Smooth muscle cell (in vitro differentiated cells): ENCODE data around the gene DNAJC22. TPM values are rescaled to one million over a fixed set of nuclear protein-coding genes. Genes with fewer than 3 reads are reported as not detected.

Experiments used
- DNase-seq: peaks from one replicate; lab custom pipeline; 2025; ENCODE audit not compliant: unreplicated experiment; lab: John Stamatoyannopoulos, UW
- H2AFZ ChIP-seq: fragments of 200-600 bp; sonication (generic); 2 replicates; pipeline ENCODE4 v1.6.0; 2016; ENCODE audit warnings: antibody characterized with exemption, low read depth, mild to moderate bottlenecking
- H3F3A ChIP-seq: fragments of 200-600 bp; sonication (generic); 2 replicates; pipeline ENCODE4 v1.6.0; 2017; ENCODE audit warnings: antibody characterized with exemption, low read depth
- H3K27ac ChIP-seq: fragments of 200-600 bp; sonication (generic); 2 replicates; pipeline ENCODE4 v1.5.1; 2016; ENCODE audit warnings: low read depth, mild to moderate bottlenecking
- H3K27me3 ChIP-seq: fragments of 200-600 bp; sonication (generic); 2 replicates; pipeline ENCODE4 v1.6.1; 2016; ENCODE audit warnings: low read depth, mild to moderate bottlenecking
- H3K36me3 ChIP-seq: fragments of 200-600 bp; sonication (generic); 2 replicates; pipeline ENCODE4 v1.5.1; 2016; ENCODE audit warnings: low read depth
- H3K4me1 ChIP-seq: fragments of 200-600 bp; sonication (generic); 2 replicates; pipeline ENCODE4 v1.5.1; 2016; ENCODE audit warnings: low read depth
- H3K4me2 ChIP-seq: fragments of 200-600 bp; sonication (generic); 2 replicates; pipeline ENCODE4 v1.6.0; 2016; ENCODE audit warnings: mild to moderate bottlenecking
- H3K4me3 ChIP-seq: fragments of 200-600 bp; sonication (generic); 2 replicates; pipeline ENCODE4 v1.5.1; 2016; ENCODE audit warnings: mild to moderate bottlenecking
- H3K79me2 ChIP-seq: fragments of 200-600 bp; sonication (generic); 2 replicates; pipeline ENCODE4 v1.6.0; 2016; ENCODE audit warnings: low read depth, mild to moderate bottlenecking
- H3K9ac ChIP-seq: fragments of 200-600 bp; sonication (generic); 2 replicates; pipeline ENCODE4 v1.6.0; 2016; ENCODE audit warnings: low read depth
- H3K9me3 ChIP-seq: fragments of 200-600 bp; sonication (generic); replicated peaks from 2 replicates; pipeline ENCODE4 v1.5.1; 2016; ENCODE audit warnings: low read depth
- H4K20me1 ChIP-seq: fragments of 200-600 bp; sonication (generic); 2 replicates; pipeline ENCODE4 v1.6.0; 2016; ENCODE audit warnings: low read depth
- CTCF ChIP-seq: fragments of 200-600 bp; sonication (generic); IDR thresholded peaks from 2 replicates; pipeline ENCODE4 v1.5.1; 2017; ENCODE audit warnings: borderline replicate concordance, mild to moderate bottlenecking, antibody characterized with exemption; ENCODE audit not compliant: insufficient read depth, poor library complexity, severe bottlenecking
- WGBS: methylation state at CpG from one replicate; pipeline ENCODE4 v1.1.7; 2016; ENCODE audit warnings: low lambda C conversion rate; 5-methylcytosine and 5-hydroxymethylcytosine counted together
- polyA plus RNA-seq: library from polyadenylated mRNA; unstranded; fragments of >200 nt; fragmentation: Nextera tagmentation; extraction: Ambion mirVana; gene quantifications from 2 replicates; pipeline ENCODE4 v1.2.1, GENCODE V29; 2016
- total RNA-seq: library from RNA; depleted of rRNA; stranded (reverse); fragments of >200 nt; gene quantifications from 2 replicates; pipeline ENCODE4 v1.2.3, GENCODE V29; 2014

DNAJC22 gene
- total and polyA plus RNA-seq, 2 experiments from 2014 or later, result 0.09 to 2.4 TPM

DNA sequence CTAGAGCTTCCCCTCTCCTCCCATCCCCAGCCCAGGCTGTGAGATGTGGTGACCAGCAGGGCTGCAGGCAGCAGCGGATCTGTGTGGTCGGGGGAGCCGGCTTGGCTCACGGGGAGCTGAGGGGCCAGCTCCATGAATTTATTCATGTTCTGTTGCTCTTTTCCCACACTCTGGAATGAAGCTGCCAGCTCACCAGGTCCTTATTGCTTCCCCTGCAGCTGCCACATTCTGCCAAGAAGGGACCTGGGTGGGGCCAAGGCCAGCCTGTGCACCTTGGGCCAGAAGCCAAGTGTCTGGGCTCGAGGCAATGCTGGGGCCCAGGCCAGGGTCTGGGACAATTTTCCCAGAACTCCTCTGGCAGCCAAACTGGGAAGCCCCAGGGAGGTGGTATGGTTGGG lies 7.2 kb upstream of the DNAJC22 start:
- H3K4me1 ChIP-seq, result peaks cover 21% of the 10 kb centered on the region
- WGBS, result 44% methylated on average over 5 of the region's 5 CpGs
- no peak overlapping the region for H3K27ac ChIP-seq
- H3K4me3 ChIP-seq, result no peak overlapping the region
- H3K27me3 ChIP-seq, result peaks cover 100% of the 10 kb centered on the region
- H2AFZ ChIP-seq, result no peak overlapping the region
- no peak overlapping the region for H3K4me2 ChIP-seq
- no peak overlapping the region for H3K9ac ChIP-seq
- H3K9me3 ChIP-seq, result no peaks in the 10 kb centered on the region
- no peaks in the 10 kb centered on the region for H3F3A ChIP-seq
- TF ChIP-seq CTCF, result no peak
- no peaks in the 10 kb centered on the region for H3K79me2 ChIP-seq
- H4K20me1 ChIP-seq, result no peaks in the 10 kb centered on the region
- no peak for DNase-seq
- no peaks in the 10 kb centered on the region for H3K36me3 ChIP-seq

DNA sequence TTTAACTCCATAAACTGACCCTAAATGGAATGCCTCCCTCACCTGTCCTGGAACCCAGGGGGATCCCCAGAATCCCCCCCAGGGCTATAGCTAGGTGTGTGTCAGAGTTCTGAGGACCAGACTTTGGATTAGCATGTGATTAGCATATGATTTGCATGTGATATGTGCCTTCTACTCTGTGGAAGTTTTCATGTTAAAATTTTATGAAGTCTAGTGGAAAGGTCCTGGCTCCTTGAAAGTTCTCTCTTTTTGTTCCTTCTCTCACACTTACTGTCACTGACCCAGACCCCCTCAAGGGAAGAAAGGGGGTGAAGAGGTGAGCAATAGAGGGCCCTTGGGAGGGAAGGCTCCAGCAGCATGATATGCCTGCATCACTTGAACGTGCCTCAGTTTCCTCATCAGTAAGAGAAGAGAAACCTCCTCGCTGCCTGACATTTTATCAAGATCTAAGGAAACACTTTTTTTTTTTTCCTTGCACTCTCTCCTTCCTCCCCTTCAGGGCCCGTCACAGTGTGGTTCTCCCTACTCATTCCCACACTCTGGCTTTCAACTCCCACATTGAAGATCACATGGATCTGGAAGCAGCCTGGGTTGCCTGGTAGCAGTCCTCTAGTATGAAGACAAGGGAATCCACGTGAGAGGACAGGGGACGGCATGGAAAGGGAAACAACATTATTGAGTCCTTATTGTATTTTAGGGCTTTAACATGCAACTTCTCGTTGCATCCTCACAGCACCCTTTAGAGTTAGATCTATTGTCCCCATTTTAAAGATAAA lies 6.4 kb upstream of the DNAJC22 start:
- H3K27ac ChIP-seq, result no peak overlapping the region
- WGBS, result 50% methylated on average over 6 of the region's 6 CpGs
- H3F3A ChIP-seq, result no peaks in the 10 kb centered on the region
- H4K20me1 ChIP-seq, result no peaks in the 10 kb centered on the region
- H3K9ac ChIP-seq, result no peak overlapping the region
- H2AFZ ChIP-seq, result no peak overlapping the region
- no peaks in the 10 kb centered on the region for H3K36me3 ChIP-seq
- no peak for DNase-seq
- peaks cover 21% of the 10 kb centered on the region for H3K4me1 ChIP-seq
- H3K79me2 ChIP-seq, result no peaks in the 10 kb centered on the region
- peaks cover 100% of the 10 kb centered on the region for H3K27me3 ChIP-seq
- H3K4me2 ChIP-seq, result no peak overlapping the region
- H3K9me3 ChIP-seq, result no peaks in the 10 kb centered on the region
- H3K4me3 ChIP-seq, result no peak overlapping the region
- TF ChIP-seq CTCF, result no peak

DNA sequence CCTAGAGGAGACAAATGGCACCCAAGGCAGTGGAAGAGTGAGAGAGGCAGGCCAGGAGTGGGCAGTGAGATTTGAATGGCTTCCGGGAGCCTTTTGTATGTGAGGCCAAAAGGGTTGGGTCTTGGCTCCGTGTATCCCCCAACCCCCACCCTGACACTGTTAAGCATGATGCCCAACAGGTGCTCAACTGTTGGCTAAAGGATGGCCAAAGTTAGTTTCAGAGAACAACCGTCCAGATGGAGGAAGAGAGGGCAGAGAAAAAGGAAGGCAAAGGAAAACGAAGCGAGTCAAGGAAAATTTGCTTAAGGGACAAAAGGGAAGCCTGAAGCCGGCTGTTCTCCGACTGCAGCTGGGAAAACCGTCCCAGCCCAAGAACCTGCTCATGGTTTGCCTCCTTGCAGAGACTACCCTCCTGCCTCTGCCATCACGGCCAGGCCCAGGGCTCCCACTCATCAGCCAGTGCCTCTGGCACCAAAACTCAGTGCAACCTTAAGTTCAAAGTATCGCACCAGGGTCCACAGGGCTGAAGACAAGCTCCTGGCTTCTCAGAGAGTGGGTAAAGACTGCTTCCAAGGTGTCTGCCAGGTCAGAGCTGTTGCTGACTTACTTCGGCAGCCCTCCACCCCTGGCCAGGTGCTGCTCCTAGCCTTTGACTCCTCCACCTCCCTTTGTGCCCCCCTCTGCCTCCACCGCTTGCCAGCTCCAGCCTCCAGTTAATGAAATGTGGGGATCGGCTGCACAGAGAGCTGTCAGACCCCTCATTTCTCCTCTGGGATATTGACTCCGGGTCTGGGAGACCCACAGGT lies 5.5 kb upstream of the DNAJC22 start:
- Histone ChIP-seq H3K4me3 (no peak overlapping the region), H2AFZ (no peak overlapping the region), H3K9me3 (no peaks in the 10 kb centered on the region), H3K4me1 (peaks cover 29% of the 10 kb centered on the region), H3K79me2 (no peaks in the 10 kb centered on the region), H4K20me1 (no peaks in the 10 kb centered on the region), H3K27ac (no peak overlapping the region), H3F3A (no peaks in the 10 kb centered on the region), H3K36me3 (no peaks in the 10 kb centered on the region), H3K27me3 (peaks cover 100% of the 10 kb centered on the region), H3K9ac (no peak overlapping the region), H3K4me2 (no peak overlapping the region)
- peak; percentile 2 for TF ChIP-seq CTCF
- 23% methylated on average over 14 of the region's 14 CpGs for WGBS
- no peak for DNase-seq
